Mucosa of stomach (tissue), 1 donor: ENCODE results near the gene FAF1.
"Not testable (repeated sequence)": the region's sequence is repeated elsewhere in the genome, so short reads cannot be mapped to it uniquely, and the experiment has no call there.

ENCODE experiments used
- H3K27me3 ChIP-seq: one replicate; pipeline ENCODE4 v1.7.0; 2013; ENCODE audit warnings: mild to moderate bottlenecking, low read length; ENCODE audit not compliant: control insufficient read depth, insufficient read depth
- H3K36me3 ChIP-seq: one replicate; pipeline ENCODE4 v1.7.0; 2013; ENCODE audit warnings: low read length; ENCODE audit not compliant: control insufficient read depth, insufficient read depth
- H3K4me1 ChIP-seq: one replicate; pipeline ENCODE4 v1.7.0; 2013; ENCODE audit warnings: mild to moderate bottlenecking, low read length; ENCODE audit not compliant: control insufficient read depth, insufficient read depth
- H3K4me3 ChIP-seq: one replicate; pipeline ENCODE4 v1.7.0; 2013; ENCODE audit warnings: low read length
- H3K9ac ChIP-seq: one replicate; pipeline ENCODE4 v1.7.0; 2013; ENCODE audit warnings: mild to moderate bottlenecking, low read length, moderate library complexity
- H3K9me3 ChIP-seq: one replicate; pipeline ENCODE4 v1.7.0; 2013; ENCODE audit warnings: mild to moderate bottlenecking, low read length, moderate library complexity; ENCODE audit not compliant: control insufficient read depth
- donor health status: Pancreatic carcinoma.

The FAF1 gene

GRCh38 chr1:50779801-50780200 is 180.3 kb downstream of the FAF1 start:
- Histone ChIP-seq H3K27me3 (no peaks in the 10 kb centered on the region), H3K4me1 (no peaks in the 10 kb centered on the region), H3K36me3 (no peaks in the 10 kb centered on the region), H3K4me3 (no peak overlapping the region), H3K9me3 (no peaks in the 10 kb centered on the region), H3K9ac (no peak overlapping the region)

DNA sequence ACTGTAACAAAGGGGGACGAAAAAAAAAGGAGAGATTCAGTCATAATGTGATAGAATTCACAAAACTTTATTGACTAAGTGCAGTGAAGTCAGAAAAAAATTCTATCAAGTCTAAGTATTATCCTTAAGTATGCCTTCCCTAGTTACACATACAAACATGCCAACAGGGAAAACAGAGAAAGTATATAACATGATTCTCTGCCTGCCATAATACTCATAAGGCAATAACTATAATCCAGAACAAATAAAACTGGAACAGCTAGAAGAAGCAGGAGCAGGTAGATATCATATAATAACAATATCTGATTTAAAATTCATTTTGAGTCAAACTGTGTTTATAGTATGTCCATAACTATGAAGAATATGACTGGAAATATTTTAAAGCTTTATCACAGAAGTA is 184.3 kb downstream of the FAF1 start:
- H3K36me3 ChIP-seq = no peaks in the 10 kb centered on the region
- no peaks in the 10 kb centered on the region for H3K4me1 ChIP-seq
- no peak overlapping the region for H3K4me3 ChIP-seq
- no peaks in the 10 kb centered on the region for H3K9me3 ChIP-seq
- no peak overlapping the region for H3K9ac ChIP-seq
- H3K27me3 ChIP-seq = no peaks in the 10 kb centered on the region

- H3K4me3 ChIP-seq = no peak overlapping the region
- H3K9ac ChIP-seq = no peak overlapping the region
- no peaks in the 10 kb centered on the region for H3K36me3 ChIP-seq
- H3K27me3 ChIP-seq = no peaks in the 10 kb centered on the region
- H3K4me1 ChIP-seq = no peaks in the 10 kb centered on the region
- no peaks in the 10 kb centered on the region for H3K9me3 ChIP-seq
These were observed 185.2 kb downstream of the FAF1 start for GRCh38 chr1:50774759-50775351.

- Histone ChIP-seq H3K27me3 (no peaks in the 10 kb centered on the region), H3K36me3 (no peaks in the 10 kb centered on the region), H3K4me1 (no peaks in the 10 kb centered on the region), H3K4me3 (no peak overlapping the region), H3K9me3 (no peaks in the 10 kb centered on the region), H3K9ac (no peak overlapping the region)
These were observed 193.4 kb downstream of the FAF1 start for GRCh38 chr1:50766688-50767087.

DNA sequence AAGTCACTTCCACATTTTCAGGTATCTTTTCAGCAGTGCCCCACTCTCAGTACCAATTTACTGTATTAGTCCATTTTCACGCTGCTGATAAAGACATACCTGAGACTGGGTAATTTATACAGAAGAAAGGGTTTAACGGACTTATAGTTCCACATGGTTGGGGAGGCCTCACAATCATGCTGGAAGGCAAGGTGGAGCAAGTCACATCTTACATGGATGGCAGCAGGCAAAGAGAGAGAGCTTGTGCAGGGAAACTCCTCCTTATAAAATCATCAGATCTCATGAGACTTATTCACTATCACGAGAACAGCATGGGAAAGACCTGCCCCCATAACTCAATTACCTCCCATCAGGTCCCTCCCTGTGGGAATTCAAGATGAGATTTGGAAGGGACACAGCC is 203.5 kb downstream of the FAF1 start:
- H3K9ac ChIP-seq, H3K27me3 ChIP-seq, H3K36me3 ChIP-seq, H3K9me3 ChIP-seq, H3K4me1 ChIP-seq, H3K4me3 ChIP-seq: not testable (repeated sequence)

DNA sequence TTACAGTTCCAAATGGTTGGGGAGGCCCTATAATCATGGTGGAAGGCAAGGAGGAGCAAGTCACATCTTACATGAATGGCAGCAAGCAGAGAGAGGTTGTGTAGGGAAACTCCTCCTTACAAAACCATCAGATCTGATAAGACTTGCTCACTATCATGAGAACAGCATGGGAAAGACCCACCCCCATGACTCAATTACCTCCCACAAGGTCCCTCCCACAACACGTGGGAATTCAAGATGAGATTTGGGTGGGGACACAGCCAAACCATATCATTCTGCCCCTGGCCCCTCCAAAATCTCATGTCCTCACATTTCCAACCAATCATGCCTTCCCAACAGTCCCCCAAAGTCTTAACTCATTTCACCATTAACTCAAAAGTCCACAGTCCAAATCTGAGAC is 205.3 kb downstream of the FAF1 start:
- H3K4me3 ChIP-seq, H3K36me3 ChIP-seq, H3K27me3 ChIP-seq, H3K9ac ChIP-seq, H3K4me1 ChIP-seq, H3K9me3 ChIP-seq: not testable (repeated sequence)

GRCh38 chr1:50750021-50750619 is 209.9 kb downstream of the FAF1 start:
- H3K36me3 ChIP-seq = no peaks in the 10 kb centered on the region
- no peaks in the 10 kb centered on the region for H3K9me3 ChIP-seq
- no peaks in the 10 kb centered on the region for H3K27me3 ChIP-seq
- no peaks in the 10 kb centered on the region for H3K4me1 ChIP-seq
- no peak overlapping the region for H3K9ac ChIP-seq
- H3K4me3 ChIP-seq = no peak overlapping the region

DNA sequence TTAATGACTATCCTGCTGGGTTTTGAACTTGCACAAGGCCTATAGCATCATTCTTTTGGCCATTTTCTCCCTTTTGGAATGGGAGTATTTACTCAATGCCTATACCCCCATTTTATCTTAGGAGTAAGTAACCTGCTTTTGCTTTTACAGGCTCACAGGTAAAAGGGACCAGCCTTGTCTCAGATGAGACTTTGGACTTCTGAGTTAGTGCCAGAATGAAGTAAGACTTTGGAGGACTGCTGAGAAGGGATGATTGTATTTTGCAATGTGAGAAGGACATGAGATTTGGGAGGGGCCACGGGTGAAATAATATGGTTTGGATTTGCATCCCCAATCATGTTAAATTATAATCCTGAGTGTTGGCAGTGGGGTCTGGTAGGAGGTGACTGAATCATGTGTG is 212.7 kb downstream of the FAF1 start:
- H3K9ac ChIP-seq = no peak overlapping the region
- no peaks in the 10 kb centered on the region for H3K36me3 ChIP-seq
- H3K9me3 ChIP-seq = no peaks in the 10 kb centered on the region
- no peaks in the 10 kb centered on the region for H3K4me1 ChIP-seq
- H3K27me3 ChIP-seq = no peaks in the 10 kb centered on the region
- no peak overlapping the region for H3K4me3 ChIP-seq

DNA sequence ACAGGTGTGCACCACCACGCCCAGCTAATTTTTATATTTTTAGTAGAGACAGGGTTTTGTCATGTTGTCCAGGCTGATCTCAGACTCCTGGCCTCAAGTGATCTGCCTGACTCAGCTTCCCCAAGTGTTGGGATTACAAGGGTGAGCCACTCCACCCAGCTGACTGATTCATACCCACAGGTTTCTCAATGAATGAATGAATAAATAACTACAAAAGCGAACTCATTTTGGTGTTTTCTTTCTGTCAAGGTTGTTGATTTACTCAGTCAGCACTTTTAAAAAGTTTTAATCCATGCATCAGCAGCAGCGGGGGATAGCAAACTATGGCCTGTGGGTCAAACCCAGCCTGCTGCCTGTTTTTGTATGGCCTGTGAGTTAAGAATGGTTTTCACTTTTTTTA is 217.5 kb downstream of the FAF1 start:
- no peaks in the 10 kb centered on the region for H3K9me3 ChIP-seq
- H3K27me3 ChIP-seq = no peaks in the 10 kb centered on the region
- H3K4me1 ChIP-seq = no peaks in the 10 kb centered on the region
- H3K9ac ChIP-seq = no peak overlapping the region
- no peak overlapping the region for H3K4me3 ChIP-seq
- no peaks in the 10 kb centered on the region for H3K36me3 ChIP-seq

- no peaks in the 10 kb centered on the region for H3K27me3 ChIP-seq
- H3K9ac ChIP-seq = no peak overlapping the region
- no peaks in the 10 kb centered on the region for H3K4me1 ChIP-seq
- no peaks in the 10 kb centered on the region for H3K9me3 ChIP-seq
- H3K36me3 ChIP-seq = no peaks in the 10 kb centered on the region
- no peak overlapping the region for H3K4me3 ChIP-seq
These were observed 220.9 kb downstream of the FAF1 start for GRCh38 chr1:50739125-50739524.

DNA sequence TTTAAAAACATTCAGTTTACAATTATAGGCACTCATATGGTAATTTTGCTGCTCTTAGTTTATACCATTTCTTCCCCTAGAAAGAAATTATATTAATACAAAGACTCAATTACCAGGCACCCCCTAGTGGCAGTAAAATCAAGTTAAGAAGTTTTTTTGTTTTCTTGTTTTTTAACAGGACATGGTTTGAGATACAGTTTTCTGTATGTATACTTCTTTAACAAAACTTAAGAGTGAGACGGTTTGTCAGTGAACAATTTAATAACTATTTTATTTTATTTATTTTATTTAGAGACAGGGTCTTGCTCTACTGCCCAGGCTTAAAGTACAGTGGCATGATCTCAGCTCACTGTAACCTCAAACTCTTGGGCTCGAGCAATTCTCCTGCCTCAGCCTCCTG is 224.6 kb downstream of the FAF1 start:
- Histone ChIP-seq H3K9me3 (no peaks in the 10 kb centered on the region), H3K4me1 (no peaks in the 10 kb centered on the region), H3K27me3 (no peaks in the 10 kb centered on the region), H3K4me3 (no peak overlapping the region), H3K9ac (no peak overlapping the region), H3K36me3 (no peaks in the 10 kb centered on the region)

DNA sequence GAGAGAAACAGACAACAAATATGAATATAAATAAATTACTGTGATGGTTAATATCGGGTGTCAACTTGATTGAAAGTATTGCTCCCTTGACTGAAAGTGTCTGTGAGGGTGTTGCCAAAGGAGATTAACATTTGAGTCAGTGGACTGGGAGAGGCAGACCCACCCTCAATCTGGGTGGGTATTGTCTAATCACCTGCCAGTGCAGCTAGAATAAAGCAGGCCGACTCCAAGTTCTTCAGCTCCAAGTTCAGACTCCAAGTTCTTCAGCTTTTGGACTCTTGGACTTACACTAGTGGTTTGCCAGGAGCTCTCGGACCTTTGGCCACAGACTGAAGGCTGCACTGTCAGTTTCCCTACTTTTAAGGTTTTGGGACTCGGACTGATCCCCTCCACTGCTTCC is 232.5 kb downstream of the FAF1 start:
- H3K9ac ChIP-seq, H3K9me3 ChIP-seq, H3K27me3 ChIP-seq, H3K4me3 ChIP-seq, H3K36me3 ChIP-seq, H3K4me1 ChIP-seq: not testable (repeated sequence)
